Activated CD4-positive, alpha-beta T cell treated with anti-CD3 and anti-CD28 coated beads for 48 hours (primary cell): ENCODE results near the gene HDAC4.

Experiments used
- DNase-seq: peaks from one replicate; pipeline ENCODE4 v3.0.0-alpha.2; 2020

HDAC4 gene

DNA sequence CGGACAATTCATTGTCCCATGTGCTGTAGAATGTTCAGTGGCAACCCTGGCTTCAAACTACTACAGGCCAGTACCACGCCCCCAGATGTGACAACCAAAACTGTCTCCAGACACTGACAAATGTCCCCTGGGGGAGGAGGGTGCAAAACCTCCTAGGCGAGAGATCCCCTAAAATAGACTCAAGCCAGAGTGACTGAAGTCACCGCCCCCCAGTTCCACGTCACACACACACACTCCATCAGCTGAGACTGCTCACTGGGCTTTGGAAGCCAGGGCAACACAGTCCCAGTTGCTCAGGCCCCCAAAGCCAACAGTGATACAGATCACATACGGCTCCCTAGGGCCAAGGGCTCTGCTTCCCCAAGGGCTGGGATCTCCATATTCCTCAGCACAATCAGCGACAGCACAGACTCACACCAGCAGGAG lies 19.1 kb downstream of the HDAC4 start:
- peak; percentile 63 for DNase-seq

DNA sequence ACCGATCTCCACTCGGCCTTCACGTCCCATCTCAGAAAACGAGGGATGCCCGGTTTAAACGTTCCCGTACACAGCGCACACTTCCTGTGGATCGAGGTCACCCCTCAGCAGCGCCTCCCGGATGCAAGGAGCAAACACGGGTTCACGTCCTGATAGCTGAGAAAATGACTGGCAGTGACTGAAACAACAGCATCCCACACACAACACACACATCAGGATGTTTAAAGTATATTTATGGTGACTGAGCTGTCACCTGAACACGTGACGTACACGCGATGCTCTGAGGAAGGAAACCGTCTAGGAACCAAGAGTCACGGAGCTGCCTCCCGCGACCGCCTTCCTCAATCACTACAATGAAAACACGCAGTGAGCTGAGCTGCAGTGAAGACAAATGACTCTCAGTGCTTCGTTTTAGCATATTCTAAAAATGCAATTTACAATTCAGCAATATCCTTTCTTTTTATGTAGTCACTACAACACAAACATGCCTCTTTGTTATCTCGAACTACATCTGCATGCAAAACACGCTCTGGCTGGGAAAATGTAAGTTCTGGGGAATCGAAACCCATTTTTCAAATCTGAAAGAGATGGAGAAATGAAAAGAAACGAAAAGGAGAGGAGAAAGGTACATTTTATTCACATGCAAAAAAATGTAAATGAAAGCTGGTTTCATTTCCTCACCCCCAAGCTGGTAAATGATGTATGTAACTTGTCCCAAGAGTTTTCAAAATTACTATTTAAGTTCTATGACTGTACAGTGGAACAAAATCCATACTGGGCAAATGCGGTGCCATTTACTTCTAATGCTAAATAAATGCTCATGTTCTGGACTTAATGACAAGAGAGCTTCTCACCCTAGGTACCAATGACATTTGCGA lies 19.8 kb downstream of the HDAC4 start:
- peak; percentile 80 for DNase-seq

DNA sequence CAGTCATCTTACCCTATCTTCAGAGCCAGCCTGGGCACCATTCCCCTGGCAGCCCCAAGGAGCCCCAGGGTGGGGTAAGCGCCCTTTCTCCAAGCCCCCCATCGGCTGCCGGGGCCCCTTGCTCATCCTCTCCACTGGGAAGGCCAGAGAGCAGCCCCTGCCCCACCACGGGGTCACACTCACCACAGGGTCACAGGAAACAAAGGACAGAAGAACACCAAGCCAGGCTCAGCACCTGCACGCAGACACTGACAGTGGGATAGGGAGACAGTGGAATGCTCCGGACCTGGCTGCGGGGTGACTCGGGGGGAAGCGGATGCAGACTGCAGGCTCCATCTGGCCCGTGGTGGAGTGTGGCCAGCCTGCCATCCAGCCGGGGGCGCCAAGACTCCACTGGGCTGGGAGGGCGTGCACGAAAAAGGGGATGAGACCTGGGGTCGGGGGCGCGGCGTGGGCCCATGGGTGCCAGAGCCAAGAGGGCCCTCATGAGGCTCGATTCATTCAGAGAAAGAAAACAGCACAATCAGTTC lies 21.1 kb downstream of the HDAC4 start:
- no peak for DNase-seq

DNA sequence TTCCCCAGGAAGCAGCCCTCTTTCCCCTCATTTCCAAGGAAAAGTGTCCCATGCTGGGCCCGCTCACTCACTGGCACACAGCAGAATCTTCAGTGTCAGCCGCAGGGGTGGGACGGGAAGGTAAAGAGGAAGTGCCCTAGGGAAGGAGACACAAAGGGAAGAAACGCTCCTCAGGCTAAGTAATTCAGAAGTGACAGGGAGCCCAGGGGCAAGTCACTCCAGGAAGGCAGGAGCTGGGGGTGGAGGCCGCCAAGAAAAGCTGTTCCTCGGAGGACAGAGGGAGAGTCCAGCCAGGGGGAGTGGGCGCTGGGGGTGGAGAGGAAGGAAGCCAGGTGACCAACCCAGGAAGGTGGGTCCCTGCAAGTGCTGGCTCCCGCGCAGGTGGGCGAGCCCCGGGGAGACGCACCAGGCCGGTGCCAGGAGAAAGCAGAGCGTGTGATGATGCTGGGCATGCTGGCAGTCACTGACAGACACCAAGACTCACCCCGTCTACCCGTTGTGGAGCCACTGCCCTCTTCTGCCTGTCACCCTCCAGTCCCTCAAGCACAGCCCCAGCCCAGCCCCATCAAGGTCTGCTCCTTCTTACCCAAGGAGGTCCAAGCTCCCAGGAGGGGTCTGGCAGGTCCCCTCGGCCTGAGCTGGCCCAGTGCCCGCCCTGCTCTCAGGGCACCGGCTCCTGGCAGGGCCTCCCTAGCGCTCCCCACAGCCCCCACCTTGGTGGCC lies 21.7 kb downstream of the HDAC4 start:
- DNase-seq = no peak

GRCh38 chr2:239378021-239378917 lies 22.6 kb downstream of the HDAC4 start:
- DNase-seq = no peak

DNA sequence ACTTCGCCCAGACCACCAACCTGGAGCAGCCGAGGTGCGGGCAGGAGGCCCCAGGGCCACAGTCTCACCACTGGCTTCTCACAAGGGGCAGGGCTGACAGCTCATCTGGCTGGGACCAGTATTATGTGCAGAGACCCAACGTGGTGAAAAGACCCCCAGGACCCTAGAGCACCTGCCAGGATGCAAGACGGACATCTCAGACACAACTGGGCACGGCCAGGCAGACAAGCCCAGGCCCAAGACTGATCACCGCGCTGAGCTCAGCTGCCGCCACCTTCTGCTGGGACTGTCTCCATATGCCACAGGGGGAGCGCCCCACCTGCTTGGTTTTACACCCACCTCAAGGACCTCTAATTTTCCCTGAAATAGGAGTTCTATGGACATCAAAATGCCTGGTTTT lies 23.2 kb downstream of the HDAC4 start:
- DNase-seq = no peak

DNA sequence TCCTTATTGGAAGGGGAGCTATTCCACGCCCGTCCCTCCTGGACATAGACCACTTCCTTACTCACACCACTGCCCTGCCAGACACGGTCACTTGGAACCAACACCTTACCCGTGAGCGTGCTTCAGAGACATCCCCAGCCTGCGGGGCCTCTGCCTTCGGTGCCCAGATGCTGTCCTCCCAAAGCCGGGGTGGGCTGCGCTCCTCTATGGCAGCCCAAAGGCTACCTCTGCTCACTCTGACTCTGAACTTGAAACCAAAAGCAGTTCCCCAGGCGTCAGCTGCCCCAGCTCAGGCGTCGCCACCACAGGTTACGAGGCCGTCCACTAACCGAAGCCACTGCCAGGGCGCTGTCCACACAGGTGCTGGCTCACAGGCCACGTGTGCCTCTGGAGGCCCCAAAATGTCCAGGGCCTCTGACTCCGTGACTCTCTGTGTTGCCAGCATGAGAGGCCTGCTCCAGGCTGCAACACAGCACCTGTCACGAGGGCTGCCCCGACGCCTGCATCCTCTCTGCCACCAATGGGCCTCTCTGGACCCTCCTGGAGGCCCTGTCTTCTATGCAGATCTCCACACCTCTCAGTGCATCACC lies 23.8 kb downstream of the HDAC4 start:
- no peak for DNase-seq

- DNase-seq = no peak
Measured at GRCh38 chr2:239376351-239376750, 24.5 kb downstream of the HDAC4 start.

GRCh38 chr2:239375278-239376061 lies 25.4 kb downstream of the HDAC4 start:
- no peak for DNase-seq

- DNase-seq = no peak
Measured at GRCh38 chr2:239374896-239375277, 25.9 kb downstream of the HDAC4 start.

GRCh38 chr2:239372835-239373234 lies 28.0 kb downstream of the HDAC4 start:
- no peak for DNase-seq

DNA sequence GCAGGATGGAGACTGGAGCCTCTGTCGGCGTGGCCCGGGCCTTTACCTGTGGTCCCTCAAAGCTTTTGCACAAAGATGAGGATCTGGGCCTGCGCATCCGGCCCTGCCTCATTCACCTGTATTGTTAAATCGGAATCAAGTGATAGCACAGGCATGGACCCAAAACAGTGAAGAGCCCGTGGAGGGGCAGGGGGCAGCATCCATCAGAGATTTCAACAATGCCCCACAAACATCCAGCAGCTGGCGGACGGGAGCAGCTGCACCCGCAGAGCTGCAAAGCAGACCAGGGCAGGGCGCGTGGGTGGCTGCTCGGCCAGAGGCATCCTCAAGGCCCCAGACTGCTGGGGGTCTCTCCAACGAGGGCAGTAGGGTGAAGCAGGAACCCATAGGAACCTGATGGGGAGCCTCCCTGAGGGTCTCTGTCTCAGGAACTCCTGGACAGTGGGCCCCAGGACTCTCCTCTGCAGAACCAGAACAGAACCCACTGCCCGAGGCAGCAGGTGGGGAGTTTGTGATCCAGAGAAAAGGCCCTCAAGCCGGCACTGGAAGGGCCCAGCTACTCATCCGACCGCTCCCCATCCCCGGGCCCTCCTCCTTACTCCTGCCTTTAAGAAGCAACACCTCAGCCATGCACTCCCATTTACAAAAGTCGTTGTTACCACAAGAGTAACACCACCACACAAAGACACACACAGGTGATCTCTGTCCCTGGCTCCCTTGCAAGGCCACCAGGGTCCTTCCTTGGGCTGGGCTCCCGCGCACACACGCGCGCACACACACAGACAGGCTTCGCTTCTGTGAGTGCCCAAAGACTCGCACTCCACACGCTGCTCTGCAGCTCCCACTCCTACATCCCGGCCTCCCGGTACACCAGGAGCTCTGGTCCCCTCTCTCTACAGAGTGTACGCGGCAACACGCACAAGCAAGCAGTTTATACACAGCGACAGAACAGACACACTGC lies 28.8 kb downstream of the HDAC4 start:
- no peak for DNase-seq

DNA sequence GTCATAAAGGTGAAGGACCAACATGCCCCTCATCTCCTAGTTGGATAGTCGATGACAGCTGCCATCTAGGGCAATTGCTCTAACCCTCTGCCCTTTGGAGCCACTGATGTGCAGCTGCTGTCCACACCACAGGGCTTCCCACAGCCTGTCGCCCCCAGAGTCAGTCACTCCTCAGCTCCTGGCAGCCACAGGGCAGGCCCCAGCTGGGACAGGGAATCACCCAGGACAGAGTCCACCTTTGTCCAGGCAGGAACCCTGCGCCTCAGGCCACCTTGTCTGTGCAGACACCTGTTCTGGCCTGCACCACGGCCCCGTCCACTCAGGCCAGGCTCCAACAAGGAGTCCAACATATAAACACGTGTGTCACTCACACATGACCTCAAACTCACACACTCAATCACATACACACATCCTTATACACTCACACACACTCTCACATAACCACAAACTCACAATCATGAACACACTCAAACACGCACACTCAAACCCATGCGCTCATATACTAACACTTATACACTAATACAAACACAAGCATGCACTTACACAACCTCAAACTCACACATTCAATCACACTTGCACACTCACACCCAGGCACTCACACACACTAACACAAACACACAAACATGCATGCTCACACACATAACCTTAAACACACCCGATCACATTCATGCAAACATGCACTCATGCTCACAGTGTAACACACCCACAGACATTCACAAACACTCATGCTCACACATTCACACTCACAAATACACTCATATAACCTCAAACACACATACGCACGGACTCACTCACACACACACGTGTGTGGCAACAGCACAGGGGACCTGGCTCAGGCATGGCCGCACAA lies 29.7 kb downstream of the HDAC4 start:
- no peak for DNase-seq

GRCh38 chr2:239370403-239370802 lies 30.4 kb downstream of the HDAC4 start:
- DNase-seq = no peak

DNA sequence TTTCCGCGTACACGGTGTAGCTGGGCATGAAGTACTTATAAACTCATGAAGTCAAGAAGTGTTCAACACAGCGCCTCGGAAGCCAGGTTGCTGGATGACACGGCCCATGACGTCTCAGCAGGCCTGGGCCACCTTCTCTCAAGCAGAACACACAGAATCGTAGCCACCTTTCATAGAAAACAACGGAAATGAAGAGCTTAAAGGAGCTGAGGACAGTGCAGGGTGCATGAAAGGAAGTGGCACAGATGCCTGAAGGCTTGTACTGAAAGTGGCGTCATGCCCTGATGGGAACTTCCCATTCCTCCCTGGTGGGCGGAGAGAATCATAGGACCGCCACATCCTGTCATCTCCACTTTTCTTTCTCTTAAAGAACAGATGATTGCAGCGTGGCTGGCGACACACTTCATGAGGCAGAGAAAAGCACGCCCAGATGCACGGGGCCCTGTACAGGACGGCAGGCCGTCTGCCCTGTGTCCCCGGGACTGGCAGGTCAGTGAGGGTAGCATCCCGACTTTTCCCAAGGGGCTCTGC lies 31.1 kb downstream of the HDAC4 start:
- DNase-seq = peak; percentile 88

- DNase-seq = no peak
Measured at GRCh38 chr2:239368906-239369552, 31.8 kb downstream of the HDAC4 start.

- DNase-seq = no peak
Measured at GRCh38 chr2:239368321-239368720, 32.5 kb downstream of the HDAC4 start.

DNA sequence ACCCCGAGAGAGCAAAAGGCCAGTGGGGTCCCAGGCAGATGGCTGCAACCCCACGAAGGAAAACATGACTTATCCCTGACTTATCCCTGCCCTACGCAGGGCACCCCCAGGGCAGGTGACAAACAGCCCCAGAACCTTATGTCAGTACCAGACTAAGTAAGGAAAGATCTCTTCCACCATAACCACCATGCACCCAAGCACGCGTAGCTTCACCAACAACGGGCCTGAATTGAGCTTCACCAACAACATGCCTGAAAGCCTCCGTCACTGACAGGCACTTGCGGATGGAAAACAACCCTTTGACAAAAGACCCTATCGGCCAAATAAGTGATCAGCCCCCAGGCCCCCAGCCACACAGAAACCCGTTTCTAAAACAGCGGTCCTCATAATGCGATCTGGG lies 34.1 kb downstream of the HDAC4 start:
- DNase-seq = no peak
